Measurements from ENCODE around the gene STX11. TPM values are rescaled to one million over a fixed set of nuclear protein-coding genes. Genes with fewer than 3 reads are reported as not detected.

The STX11 gene
- total RNA-seq, 1 experiment from 2014 or later: 3.2 TPM

DNA sequence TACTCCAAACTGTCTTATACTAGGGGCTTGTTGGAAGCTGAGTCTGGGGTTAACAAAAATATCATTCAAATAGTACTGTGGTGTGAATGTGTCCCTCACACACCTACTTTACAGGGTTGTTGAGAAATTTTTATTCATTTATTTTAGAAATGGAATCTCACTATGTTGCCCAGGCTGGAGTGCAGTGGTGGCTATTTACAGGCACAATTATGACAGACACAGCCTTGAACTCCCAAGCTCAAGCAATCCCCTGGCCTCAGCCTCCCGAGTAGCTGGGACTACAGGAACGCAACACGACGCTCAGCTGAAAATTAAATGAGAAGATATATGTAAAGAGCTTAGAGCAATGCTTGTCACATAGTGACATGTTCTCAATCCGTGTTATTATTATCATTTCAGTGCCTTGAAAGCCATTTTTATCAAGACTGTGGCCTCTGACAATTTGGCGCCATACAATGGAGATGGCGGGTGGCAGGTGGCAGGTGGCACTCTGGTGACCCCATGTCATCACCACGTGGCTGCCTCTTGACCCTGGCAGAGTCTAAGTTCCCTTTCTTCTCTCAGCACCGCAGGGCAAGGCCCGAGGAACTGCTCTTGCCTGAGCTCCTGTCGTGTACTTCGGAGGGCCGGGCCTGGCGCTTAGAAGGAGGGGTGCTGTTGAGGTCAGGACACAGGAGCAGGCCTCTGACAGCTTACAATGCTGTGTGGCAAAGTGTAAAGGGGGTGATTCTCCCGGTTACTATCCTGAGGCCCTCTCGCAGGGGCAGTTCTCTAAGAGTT, 64.5 kb downstream of the STX11 start:
- ATAC-seq (no peak), DNase-seq (ENCODE audit: low read depth, low spot score) (no peak)
- in situ Hi-C loops (cut with HindIII; ENCODE audit: low pct_unique_long_range_greater_than_20kb, low sequenced_read_pairs): no loop called here
- Histone ChIP-seq H3K27ac (ENCODE audit: low read length) (peak overlapping the region; percentile 84), H3K36me3 (ENCODE audit: control insufficient read depth, insufficient read depth, low read length) (no peaks in the 10 kb centered on the region), H3K4me1 (ENCODE audit: control insufficient read depth, insufficient read depth, low read length) (peaks cover 14% of the 10 kb centered on the region), H3K4me3 (ENCODE audit: low read depth in 2 of 2, low read length in 2 of 2) (peak overlapping the region in 1 of 2 experiments; percentile 84; a peak in 2 of 4 replicates), H3K27me3 (ENCODE audit: control insufficient read depth, insufficient read depth, low read length) (no peaks in the 10 kb centered on the region), H3K9me3 (ENCODE audit: control insufficient read depth, insufficient read depth, low read depth, low read length) (no peaks in the 10 kb centered on the region; the same call in 1 of the 2 replicates)
- intact Hi-C loops (cut with micrococcal nuclease; ENCODE audit: unreplicated experiment): loop anchor here (5.0 kb wide), 1 partner anchor 267 kb away; no protein-coding TSS in a partner anchor
- TF ChIP-seq TCF7L2 (IDR thresholded peaks at IDR 0.05; ENCODE audit: low read depth, low read length): no peak
- no peak for TF ChIP-seq SIN3A (IDR thresholded peaks at IDR 0.05; ENCODE audit: borderline replicate concordance, insufficient read depth, low read depth, low read length)
- TF ChIP-seq CTCF (IDR thresholded peaks at IDR 0.05): no peak
- TF ChIP-seq REST (IDR thresholded peaks at IDR 0.05; ENCODE audit: insufficient read depth in 1 of 2, low read depth in 2 of 2, low read length in 1 of 2): no peak
- no peak for TF ChIP-seq POLR2AphosphoS5 (IDR thresholded peaks at IDR 0.05; ENCODE audit: low read depth, low read length)
- BruUV-seq (replicated peaks): no TSS peak
- ChIA-PET CTCF (no interaction called here), POLR2A (no interaction called here)

- POLR2A ChIA-PET: no interaction called here
- CTCF ChIA-PET: no interaction called here
- Histone ChIP-seq H3K4me1 (ENCODE audit: control insufficient read depth, insufficient read depth, low read length) (peaks cover 14% of the 10 kb centered on the region), H3K36me3 (ENCODE audit: control insufficient read depth, insufficient read depth, low read length) (no peaks in the 10 kb centered on the region), H3K4me3 (ENCODE audit: low read depth in 2 of 2, low read length in 2 of 2) (peak overlapping the region; percentile 69 to 84), H3K27ac (ENCODE audit: low read length) (peak overlapping the region; percentile 84), H3K27me3 (ENCODE audit: control insufficient read depth, insufficient read depth, low read length) (no peaks in the 10 kb centered on the region), H3K9me3 (ENCODE audit: control insufficient read depth, insufficient read depth, low read depth, low read length) (no peaks in the 10 kb centered on the region; the same call in 1 of the 2 replicates)
- intact Hi-C loops (cut with micrococcal nuclease; ENCODE audit: unreplicated experiment): loop anchor here (5.0 kb wide), 1 partner anchor 267 kb away; no protein-coding TSS in a partner anchor
- no TSS peak for BruUV-seq (replicated peaks)
- DNase-seq (ENCODE audit: low read depth, low spot score): no peak
- in situ Hi-C loops (cut with HindIII; ENCODE audit: low pct_unique_long_range_greater_than_20kb, low sequenced_read_pairs): no loop called here
- no peak for TF ChIP-seq CTCF (IDR thresholded peaks at IDR 0.05)
- TF ChIP-seq TCF7L2 (IDR thresholded peaks at IDR 0.05; ENCODE audit: low read depth, low read length): no peak
- TF ChIP-seq REST (IDR thresholded peaks at IDR 0.05; ENCODE audit: insufficient read depth in 1 of 2, low read depth in 2 of 2, low read length in 1 of 2): no peak
- no peak for TF ChIP-seq POLR2AphosphoS5 (IDR thresholded peaks at IDR 0.05; ENCODE audit: low read depth, low read length)
- TF ChIP-seq SIN3A (IDR thresholded peaks at IDR 0.05; ENCODE audit: borderline replicate concordance, insufficient read depth, low read depth, low read length): no peak
- peak; percentile 41 for ATAC-seq
Observed at GRCh38 chr6:144215402-144215931, 65.2 kb downstream of the STX11 start.

Data from Panc1 (cell line).